Measurements from ENCODE around the gene POU2F1.

DNA sequence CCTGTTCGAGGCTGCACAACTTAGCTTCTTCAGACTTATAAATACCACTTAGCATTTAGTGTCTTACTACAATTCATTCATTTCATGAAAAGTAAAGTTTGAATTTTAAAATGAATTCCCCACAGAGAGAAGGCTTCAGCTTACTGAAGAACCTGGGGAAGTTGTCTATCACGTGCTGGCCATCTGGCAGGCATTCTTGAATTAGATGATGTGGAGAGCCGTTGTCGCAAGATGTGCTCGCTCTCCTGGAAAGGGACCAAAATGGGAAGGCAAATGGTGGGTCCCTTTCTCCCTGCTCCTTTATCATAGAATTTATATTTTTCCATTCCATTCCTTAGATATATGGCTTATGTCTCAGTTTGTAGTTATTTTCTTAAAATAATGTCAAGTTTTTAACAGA is 207.2 kb downstream of the POU2F1 start:
- TF ChIP-seq POLR2A (IDR thresholded peaks at IDR 0.05) = no peak
- TF ChIP-seq, protein P1, sequence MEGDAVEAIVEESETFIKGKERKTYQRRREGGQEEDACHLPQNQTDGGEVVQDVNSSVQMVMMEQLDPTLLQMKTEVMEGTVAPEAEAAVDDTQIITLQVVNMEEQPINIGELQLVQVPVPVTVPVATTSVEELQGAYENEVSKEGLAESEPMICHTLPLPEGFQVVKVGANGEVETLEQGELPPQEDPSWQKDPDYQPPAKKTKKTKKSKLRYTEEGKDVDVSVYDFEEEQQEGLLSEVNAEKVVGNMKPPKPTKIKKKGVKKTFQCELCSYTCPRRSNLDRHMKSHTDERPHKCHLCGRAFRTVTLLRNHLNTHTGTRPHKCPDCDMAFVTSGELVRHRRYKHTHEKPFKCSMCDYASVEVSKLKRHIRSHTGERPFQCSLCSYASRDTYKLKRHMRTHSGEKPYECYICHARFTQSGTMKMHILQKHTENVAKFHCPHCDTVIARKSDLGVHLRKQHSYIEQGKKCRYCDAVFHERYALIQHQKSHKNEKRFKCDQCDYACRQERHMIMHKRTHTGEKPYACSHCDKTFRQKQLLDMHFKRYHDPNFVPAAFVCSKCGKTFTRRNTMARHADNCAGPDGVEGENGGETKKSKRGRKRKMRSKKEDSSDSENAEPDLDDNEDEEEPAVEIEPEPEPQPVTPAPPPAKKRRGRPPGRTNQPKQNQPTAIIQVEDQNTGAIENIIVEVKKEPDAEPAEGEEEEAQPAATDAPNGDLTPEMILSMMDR (IDR thresholded peaks at IDR 0.05) = no peak
- no peak for TF ChIP-seq POLR2AphosphoS5 (IDR thresholded peaks at IDR 0.05)

All from stomach (tissue), 4 donors.